ENCODE results near the gene VSTM4. TPM values are rescaled to one million over a fixed set of nuclear protein-coding genes. Genes with fewer than 3 reads are reported as not detected.

Gene VSTM4
- total RNA-seq, 4 donors from 2014 or later, result 11.8 to 26.2 (median 19.7) TPM

GRCh38 chr10:49138361-49138891 lies 23.1 kb upstream of the VSTM4 start:
- ATAC-seq (ENCODE audit: low FRiP score) (no peak), DNase-seq (ENCODE audit: low spot score) (no peak)
- TF ChIP-seq, protein P1, sequence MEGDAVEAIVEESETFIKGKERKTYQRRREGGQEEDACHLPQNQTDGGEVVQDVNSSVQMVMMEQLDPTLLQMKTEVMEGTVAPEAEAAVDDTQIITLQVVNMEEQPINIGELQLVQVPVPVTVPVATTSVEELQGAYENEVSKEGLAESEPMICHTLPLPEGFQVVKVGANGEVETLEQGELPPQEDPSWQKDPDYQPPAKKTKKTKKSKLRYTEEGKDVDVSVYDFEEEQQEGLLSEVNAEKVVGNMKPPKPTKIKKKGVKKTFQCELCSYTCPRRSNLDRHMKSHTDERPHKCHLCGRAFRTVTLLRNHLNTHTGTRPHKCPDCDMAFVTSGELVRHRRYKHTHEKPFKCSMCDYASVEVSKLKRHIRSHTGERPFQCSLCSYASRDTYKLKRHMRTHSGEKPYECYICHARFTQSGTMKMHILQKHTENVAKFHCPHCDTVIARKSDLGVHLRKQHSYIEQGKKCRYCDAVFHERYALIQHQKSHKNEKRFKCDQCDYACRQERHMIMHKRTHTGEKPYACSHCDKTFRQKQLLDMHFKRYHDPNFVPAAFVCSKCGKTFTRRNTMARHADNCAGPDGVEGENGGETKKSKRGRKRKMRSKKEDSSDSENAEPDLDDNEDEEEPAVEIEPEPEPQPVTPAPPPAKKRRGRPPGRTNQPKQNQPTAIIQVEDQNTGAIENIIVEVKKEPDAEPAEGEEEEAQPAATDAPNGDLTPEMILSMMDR (IDR thresholded peaks at IDR 0.05), result no peak

- TF ChIP-seq, protein P1 (IDR thresholded peaks at IDR 0.05), result no peak
- ATAC-seq (ENCODE audit: low FRiP score), result no peak
- DNase-seq (ENCODE audit: low spot score), result no peak
These were observed 21.2 kb upstream of the VSTM4 start for GRCh38 chr10:49136525-49136924.

DNA sequence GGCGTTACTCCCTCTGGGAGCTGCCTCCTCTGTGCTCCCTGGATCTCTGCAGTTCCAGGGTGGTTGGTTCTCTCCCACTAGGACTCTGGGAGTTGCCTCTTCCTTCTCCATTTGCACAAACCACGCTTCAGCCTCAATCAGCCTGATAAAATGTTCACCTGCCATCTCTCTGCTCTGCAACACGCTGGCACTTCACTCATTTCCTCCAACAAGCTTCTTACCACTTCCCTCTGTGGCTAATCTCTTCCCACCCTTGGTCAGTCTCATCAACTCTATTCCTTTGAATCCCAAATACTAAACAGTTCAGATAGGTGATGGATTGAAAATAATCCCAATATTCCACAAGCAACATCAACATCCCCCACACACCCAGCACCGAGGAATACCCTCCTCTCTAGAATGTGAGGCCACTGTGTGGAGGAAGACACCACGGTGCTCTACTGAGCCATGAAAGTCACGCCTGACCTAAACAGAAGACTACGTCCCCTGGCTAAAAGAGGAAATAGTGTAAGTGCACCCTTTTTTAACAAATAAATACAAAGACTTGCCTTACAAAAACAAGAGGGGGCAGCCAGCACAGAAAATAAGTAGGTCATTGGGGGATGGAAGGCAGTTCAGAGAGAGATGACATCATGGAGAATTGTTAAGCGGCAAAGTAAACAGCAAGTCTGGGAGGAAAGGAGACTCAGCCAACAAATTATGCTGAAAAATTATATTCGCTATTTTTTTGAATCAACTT lies 20.4 kb upstream of the VSTM4 start:
- DNase-seq (ENCODE audit: low spot score), result no peak
- TF ChIP-seq, protein P1 (IDR thresholded peaks at IDR 0.05), result no peak
- ATAC-seq (ENCODE audit: low FRiP score), result no peak

DNA sequence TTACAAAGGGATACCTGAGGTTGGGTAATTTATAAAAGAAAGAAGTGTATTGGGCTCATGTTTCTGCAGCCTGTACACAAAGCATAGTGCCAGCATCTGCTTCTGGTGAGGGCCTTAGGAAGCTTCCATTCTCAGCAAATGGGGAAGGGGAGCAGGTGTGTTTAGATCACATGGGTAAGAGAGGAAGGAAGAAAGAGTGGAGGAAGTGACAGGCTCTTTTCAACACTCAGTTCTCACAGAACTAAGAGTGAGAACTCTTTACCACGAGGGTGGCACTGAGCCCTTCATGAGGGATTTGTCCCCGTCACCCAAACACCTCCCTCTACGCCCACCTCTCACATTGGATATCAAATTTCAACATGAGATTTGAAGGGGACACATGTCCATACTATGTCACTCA lies 19.0 kb upstream of the VSTM4 start:
- ATAC-seq (ENCODE audit: low FRiP score), result no peak
- no peak for DNase-seq (ENCODE audit: low spot score)
- TF ChIP-seq, protein P1 (IDR thresholded peaks at IDR 0.05), result no peak

DNA sequence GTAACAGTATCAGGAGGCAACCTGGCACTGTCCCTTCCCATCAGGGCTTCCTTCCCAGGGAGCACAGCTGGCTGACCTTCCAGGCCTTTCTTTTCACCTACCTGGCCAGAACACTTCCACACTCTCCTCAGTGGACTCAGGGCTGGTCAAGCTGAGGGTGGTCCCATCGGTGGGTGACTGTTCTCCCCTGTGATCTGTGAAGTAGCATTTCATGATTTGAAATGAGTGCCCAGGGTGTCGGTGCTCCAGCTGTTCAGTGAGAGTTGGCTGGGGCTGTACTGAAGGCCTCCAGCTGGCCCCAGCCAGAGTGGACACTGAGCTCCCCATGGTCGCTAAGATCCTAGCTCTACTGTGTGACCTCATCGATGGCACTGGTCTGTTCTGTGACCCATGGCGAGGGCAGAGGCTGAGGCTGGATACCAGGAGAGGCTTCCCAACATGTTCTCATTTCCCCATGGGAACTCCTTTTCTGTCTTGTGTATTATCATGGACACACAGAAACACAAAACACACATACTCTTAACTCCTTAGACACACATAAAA lies 18.5 kb upstream of the VSTM4 start, which contains the start of gene FAM170B:
FAM170B (minus strand) TSS at position 316 of the 543 bp plus-strand sequence; CDS start at position 213, 103 bp downstream.
- ATAC-seq (ENCODE audit: low FRiP score), result no peak
- no peak for DNase-seq (ENCODE audit: low spot score)
- TF ChIP-seq, protein P1 (IDR thresholded peaks at IDR 0.05), result no peak

DNA sequence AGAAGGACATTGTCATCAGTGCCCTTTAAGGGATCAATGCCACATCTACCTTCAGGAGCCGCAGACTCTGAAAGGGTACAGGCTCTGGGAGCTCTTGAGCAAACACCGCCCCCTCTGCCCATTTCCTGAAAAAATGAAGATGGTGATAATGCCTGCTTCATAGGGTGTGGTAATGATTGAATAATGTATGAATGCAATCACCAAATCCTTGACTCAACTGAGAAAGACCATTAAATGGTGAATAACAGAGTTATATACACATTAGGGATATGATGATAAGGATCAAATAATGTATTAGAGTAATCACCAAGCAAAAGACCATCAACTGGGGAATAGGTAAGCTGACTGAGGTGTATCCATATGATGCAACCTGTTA lies 17.0 kb upstream of the VSTM4 start:
- ATAC-seq (ENCODE audit: low FRiP score) (no peak), DNase-seq (ENCODE audit: low spot score) (no peak)
- TF ChIP-seq, protein P1 (IDR thresholded peaks at IDR 0.05), result no peak

All from omental fat pad (tissue), 4 donors.